HTR-8/SVneo (cell line): ENCODE measurements around the gene SPEG.
A peak's percentile ranks its signal among the peaks of the same experiment; 100 is the strongest.
"Not testable (repeated sequence)": the region's sequence is repeated elsewhere in the genome, so short reads cannot be mapped to it uniquely, and the experiment has no call there.

ENCODE experiments used
- DNase-seq: peaks from one replicate; pipeline ENCODE4 v3.0.0; 2011; ENCODE audit warnings: low spot score, mixed read lengths; ENCODE audit not compliant: insufficient read length
- FAIRE-seq: peaks from 2 replicates; lab custom pipeline; 2011; peaks lifted over from hg19 to GRCh38; lab: Jason Lieb, UNC

SPEG gene

DNA sequence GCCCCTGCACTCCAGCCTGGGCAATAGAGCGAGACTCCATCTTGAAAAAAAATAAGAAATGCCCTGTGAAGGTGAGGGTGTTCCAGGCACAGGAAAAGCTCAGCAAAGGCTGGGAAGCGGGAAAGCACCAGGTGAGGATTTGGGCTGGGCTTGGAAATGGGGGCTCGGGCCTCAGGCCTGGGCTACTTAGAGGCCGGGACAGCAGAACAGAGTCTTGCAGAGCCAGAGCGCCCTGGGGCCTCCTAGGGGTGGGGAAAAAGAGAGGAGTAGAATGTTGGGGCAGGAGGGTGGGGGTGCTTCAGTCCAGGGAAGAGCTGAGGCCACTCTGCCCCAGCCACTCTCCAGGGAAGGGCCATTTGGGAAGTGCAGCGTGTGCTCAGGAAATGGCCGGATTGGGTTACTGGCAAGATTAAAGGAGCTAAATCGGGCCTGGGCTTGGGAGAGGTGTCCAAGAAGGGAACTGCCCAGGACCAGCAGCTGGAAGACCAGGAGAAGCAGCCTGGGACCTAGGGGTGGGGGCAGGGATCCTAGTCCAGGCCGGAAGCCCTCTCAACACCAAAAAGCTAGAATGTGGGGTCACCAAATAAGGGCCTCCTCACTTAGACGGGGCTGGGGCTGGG, 30.2 kb upstream of the SPEG start:
- FAIRE-seq (no peak), DNase-seq (no peak)

DNA sequence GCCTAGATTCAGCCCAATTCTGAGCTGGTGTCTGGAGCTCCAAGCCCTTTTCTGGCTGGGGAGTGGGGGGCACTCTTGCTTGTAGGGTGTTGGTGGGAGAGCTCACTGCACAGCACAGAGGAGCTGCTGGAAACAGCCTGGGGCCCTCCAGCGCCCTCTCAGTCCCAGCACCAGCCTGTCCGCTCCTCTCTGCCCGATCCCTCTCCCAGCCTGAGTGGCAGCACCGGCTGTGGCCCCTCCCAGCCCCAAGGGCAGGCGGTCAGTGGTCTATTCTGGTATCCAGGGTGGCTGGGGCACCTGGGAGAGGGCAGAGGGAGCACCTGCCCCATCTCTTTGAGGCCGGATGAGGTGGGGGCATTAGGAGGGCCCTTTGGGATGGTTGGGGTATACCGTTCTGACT, 29.7 kb upstream of the SPEG start:
- FAIRE-seq (no peak), DNase-seq (no peak)

DNA sequence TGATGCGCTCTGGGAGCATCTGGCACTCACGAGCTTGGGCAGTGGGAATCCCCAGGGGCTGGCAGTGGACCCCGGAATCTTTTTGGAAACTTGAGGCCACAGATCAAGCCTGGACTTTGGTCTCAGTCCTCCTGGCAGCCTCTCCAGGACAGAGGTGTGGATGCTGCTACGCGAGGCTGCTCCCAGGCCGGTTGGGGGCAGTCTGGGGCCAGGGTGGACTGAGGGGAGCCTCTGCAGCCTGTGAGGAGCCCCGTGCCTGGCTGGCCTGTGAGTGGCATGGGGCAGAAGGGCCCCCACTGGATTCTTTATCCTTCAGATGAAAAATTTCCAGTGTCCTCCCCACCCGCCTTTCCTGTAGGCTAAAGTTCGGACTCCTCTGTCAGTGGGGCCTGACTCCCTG, 29.2 kb upstream of the SPEG start:
- no peak for DNase-seq
- FAIRE-seq = no peak

DNA sequence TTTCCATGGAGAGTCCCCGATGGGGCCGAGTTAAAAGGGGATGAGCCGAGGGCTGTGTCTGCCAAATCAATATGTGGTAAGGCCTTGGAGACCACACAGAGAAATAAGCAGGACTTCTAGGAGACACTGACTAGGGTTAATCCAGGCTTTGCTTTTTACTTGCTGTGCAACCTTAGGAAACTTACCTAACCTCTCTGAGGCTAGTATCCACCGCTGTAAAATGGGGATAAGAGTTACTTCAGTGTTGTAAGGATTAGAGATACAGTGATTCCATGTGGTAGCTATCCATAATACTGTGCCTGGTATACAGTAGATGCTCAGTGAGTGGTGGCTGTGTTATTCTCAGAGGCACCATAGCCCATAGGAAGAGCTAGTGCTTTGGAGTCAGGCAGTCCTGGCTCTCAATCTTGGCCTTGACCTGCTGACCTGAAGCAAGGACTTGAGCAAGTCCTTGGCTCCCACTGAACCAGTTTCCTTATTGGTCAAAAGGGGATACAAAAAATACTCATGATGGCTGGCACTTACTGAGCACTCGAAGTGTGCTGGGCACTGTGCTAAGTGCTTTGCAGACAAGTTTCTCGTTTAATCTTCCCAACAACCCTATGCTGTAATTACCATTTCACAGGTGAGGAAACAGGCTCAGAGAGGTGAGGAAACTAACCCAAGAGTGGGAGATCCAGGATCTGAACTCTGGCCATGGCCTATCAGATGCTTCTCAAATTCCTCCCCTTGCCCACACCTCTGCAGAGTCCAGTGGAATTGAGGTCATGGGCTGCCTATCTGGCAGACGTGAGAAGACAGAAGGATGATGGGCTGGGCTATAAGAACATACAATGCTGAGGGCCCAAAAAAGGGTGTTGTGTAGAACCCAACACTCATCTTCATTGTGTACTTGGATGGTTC, 28.4 kb upstream of the SPEG start:
- FAIRE-seq (no peak), DNase-seq (no peak)

DNA sequence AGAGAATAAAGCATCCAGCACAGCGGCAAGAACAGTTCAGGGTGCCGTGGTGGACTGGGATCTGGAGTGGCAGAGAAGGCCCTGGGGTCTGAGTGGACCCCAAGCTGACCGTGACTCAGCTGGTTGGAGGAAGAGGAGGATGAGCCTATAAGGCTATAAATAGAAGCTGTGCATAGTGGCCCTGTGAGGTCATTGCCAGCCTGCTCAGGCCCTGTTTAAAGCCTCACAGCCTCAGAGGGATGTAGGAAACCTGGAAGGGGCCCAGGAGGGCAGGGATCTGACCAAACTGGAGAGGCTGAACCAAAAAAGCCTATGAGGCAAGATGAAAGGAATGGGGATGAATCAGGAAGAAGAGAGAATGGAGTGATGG, 27.8 kb upstream of the SPEG start:
- no peak for DNase-seq
- peak; percentile 31 for FAIRE-seq

DNA sequence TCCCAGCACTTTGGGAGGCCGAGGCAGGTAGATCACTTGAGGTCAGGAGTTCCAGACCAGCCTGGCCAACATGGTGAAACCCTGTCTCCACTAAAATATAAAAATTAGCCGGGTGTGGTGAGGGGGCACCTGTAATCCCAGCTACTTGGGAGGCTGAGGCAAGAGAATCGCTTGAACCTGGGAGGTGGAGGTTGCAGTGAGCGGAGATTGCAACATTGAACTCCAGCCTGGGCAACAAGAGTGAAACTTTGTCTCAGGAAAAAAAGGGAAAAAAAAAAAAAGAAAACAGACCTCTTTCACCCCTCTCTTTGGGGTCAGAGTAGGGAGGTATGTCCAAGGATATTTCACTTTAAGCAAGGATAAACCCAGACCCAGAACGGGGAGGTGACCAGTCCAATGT, 27.3 kb upstream of the SPEG start:
- not testable (repeated sequence) for DNase-seq, FAIRE-seq

DNA sequence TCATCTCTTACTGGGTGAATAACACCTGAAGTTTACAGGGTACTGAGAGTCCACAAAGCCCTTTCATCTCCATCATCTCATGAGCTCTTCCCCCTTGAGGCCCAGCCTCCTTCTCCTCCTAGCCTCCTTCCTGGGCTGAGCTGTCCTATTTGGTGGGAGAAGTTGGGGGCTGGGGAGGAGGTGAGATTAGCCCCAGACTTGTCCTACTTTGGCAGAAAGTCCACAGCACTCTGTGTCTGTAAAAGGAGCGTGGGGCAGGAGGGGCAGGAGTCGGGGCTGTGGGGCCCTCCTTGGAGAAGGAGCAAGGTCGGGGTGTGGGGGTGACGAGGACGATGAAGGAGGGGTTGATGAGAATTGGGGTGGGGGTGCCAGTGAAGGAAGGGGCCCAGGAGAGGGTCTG, 26.4 kb upstream of the SPEG start:
- FAIRE-seq = no peak
- no peak for DNase-seq

DNA sequence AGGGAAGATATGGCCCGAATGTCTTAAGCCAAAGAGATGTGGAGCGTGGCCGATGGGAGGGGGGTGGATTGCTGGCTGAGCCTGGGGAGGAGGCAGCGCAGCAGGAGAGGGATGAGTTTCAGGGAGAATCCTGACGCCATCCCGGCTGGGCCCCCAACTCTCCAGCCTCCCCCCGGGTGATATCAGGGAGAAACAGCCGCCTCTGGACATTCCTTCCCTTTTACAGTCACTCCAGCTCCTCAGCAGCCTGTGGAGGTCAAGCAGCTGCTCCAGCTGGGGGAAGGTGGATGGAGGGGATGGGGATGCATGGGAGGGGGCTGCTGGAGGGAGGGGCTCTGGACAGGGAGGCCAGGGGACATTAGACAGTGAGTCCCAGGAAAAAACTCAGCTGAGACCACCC, 26.0 kb upstream of the SPEG start:
- no peak for DNase-seq
- FAIRE-seq = no peak

DNA sequence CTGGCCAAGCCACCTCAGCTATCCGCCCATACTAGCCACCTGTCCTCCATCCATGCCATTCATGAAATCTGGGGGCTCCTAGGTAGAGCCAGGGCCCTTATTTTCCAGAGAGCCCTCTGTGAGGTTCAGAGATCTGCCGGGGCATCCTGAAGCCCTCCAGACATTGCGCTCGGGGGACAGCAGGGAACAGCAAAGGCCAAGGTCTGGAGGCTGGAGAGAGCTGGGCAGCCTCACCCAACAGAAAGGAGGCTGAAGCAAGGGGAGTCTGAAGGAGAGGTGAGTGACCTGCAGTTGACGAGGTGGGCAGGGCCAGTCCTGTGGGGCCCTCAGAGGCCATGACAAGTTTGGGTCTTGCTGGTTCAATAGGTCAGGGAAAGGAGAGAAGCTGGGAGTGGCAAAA, 25.0 kb upstream of the SPEG start:
- FAIRE-seq = no peak
- no peak for DNase-seq

DNA sequence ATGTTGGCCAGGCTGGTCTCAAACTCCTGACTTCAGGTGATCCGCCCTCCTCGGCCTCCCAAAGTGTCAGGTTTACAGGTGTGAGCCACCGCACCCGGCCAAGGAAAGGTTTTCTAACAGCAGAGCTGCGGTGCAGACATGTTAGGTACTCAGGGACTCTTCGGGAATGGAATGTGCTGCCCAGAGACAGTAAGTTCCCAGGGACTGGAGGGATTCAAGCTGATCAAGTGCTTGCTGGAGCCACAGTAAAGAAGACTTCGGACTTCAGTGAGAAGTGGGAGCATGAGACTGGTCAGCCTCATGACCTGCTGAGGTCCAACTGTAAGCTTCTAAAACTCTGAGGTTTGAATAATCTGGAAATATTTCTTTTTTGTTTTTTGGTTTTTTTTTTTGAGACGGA, 24.3 kb upstream of the SPEG start:
- DNase-seq = no peak

DNA sequence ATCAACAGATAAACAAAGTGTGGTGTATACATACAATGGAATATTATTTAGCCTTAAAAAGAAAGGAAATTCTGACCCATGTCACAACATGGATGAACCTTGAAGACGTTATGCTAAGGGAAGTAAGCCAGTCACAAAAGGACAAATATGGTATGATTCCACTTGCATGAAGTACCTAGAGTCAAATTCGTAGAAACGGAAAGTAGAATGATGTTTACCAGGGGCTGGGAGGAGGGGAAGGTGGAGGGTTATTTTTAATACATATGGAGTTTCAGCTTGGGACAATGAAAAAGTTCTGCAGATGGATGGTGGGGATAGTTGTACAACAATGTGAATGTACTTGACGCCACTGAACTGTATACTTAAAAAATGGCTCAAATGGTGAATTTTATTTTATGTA, 19.8 kb upstream of the SPEG start:
- DNase-seq (no peak), FAIRE-seq (no peak)

More for the DNA sequence above, 24.3 kb upstream of the SPEG start:
- no peak for FAIRE-seq

DNA sequence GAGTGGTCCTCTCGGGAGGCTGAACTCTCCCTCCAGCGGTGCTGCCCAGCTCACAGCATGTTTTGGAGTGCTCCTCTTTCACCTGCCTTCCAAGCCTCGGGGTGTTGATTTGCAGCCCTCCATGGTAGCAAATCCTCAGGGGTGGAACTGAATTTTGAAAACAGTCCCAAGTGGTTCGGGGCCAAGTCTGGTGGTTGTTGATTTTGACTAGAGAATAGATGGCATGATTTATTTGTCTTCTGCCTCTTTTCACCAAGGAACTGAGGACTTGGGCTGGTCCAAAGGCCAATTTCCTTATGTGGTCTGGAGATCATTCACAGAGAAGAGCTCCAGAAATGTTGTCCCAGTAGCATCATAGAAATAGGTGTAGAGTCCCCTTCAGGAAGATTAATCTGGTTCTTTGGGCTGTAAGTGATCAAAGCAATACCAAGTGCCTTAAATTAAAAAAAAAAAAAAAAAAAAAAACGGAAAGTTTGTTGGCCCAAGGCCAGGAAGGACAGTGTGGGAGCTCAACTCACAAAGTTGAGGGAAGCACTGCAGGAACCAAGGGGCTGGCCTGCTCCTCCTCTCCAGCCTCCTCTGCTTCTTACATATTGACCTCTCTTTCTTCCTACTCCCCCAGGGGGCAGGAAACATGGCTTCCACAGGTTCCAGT, 18.9 kb upstream of the SPEG start:
- DNase-seq = no peak
- no peak for FAIRE-seq

DNA sequence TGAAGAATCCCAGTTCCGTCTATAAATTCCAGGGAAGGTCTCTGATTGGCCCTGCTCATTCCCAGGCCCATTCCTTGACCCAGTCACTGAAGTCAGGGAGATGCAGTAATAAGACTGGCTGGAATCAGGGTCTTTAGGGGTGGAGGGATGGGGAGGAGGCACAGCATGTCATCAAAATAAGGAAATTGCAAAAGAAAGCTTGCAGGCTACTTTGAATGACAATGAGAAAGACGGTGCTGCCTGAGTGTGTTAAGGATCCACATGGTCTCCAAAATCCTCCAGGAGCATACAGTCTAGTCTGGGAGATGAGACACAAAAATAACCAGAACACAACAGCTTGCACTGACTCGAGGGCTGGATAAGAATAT, 18.4 kb upstream of the SPEG start:
- DNase-seq (no peak), FAIRE-seq (no peak)

DNA sequence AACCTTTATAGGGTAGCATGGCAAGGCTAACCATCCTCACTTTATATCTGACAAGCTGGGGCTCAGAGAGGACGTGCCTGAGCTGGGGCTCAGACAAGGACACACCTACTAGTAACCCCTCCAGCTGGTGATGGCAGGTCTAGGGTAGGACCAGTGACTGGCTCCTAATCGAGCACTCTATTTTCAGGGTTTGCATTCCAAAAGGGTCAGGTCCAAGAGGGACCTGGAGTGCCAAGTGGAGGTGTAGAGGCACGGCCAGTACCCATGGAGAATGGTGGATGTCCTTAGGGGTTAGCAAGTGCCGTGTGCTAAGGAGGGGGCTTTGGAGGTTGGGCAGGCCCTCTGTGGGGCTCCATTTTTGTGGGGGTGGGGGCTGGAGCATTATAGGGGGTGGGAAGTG, 17.7 kb upstream of the SPEG start:
- DNase-seq = no peak
- no peak for FAIRE-seq

DNA sequence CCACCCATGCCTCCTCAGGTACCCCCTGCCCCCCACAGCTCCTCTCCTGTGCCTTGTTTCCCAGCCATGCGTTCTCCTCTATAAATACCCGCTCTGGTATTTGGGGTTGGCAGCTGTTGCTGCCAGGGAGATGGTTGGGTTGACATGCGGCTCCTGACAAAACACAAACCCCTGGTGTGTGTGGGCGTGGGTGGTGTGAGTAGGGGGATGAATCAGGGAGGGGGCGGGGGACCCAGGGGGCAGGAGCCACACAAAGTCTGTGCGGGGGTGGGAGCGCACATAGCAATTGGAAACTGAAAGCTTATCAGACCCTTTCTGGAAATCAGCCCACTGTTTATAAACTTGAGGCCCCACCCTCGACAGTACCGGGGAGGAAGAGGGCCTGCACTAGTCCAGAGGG, 17.3 kb upstream of the SPEG start:
- no peak for FAIRE-seq
- no peak for DNase-seq

DNA sequence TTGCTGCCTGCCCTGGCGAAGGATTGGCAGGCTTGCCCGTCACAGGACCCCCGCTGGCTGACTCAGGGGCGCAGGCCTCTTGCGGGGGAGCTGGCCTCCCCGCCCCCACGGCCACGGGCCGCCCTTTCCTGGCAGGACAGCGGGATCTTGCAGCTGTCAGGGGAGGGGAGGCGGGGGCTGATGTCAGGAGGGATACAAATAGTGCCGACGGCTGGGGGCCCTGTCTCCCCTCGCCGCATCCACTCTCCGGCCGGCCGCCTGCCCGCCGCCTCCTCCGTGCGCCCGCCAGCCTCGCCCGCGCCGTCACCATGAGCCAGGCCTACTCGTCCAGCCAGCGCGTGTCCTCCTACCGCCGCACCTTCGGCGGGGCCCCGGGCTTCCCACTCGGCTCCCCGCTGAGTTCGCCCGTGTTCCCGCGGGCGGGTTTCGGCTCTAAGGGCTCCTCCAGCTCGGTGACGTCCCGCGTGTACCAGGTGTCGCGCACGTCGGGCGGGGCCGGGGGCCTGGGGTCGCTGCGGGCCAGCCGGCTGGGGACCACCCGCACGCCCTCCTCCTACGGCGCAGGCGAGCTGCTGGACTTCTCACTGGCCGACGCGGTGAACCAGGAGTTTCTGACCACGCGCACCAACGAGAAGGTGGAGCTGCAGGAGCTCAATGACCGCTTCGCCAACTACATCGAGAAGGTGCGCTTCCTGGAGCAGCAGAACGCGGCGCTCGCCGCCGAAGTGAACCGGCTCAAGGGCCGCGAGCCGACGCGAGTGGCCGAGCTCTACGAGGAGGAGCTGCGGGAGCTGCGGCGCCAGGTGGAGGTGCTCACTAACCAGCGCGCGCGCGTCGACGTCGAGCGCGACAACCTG, 16.3 kb upstream of the SPEG start, which contains the start of gene DES:
DES (plus strand) TSS at position 223 of the 857 bp plus-strand sequence; CDS start at position 309, 86 bp downstream.
- DNase-seq = no peak
- FAIRE-seq = no peak

DNA sequence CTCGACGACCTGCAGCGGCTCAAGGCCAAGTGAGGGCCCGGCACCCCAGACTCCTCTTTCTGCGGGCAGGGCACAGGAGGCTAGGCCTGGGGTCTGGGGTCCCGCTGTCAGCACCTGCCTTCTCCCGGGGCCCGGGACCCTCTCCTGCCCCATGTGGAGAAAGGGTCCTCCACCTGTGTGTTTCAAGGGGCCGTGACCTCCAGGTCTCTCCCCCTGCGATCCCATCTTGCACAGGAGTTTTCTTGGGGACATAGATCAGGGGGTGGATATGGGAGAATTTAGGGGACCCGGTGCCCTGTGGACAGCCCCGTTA, 15.7 kb upstream of the SPEG start:
- no peak for DNase-seq

DNA sequence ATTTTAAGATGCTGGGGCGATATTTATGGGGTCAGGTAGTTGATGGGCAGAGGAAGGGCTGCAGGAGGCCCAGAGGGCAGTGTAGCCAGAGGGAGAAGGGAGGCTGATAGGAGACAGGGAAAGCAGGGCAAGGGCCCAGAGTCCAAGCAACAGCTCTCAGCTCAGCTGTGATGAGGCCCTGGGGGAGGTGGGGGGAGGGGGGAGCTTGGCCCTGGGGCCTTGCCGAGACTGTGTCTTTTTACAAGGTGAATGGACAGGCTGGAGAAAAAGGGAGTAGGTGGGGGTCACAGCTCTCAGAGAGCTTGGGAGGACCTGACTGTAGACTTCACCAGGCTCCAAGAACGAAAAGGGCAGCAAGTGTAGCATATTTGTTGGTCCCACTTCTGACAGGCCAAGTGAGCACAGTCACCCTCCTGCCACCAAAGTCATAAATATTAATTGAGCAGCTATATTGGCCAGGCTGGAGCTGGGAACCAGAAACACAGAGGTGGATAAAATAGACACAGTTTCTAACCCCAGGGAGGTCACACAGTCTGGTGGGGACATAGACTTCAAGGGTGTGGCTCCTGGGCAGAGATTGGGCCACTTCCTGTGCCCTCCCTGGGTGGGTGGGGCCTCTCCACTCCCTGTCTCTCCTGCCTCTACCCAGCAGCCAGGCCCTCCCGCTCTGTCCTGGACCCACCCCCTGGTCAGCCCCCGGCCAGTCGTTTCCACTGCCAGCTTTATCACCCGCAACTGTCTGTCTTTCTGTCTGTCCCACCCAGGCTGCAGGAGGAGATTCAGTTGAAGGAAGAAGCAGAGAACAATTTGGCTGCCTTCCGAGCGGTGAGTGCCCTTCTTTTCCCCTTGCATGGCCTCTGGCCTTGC, 15.1 kb upstream of the SPEG start:
- no peak for FAIRE-seq
- no peak for DNase-seq

More for the DNA sequence above, 15.7 kb upstream of the SPEG start:
- no peak for FAIRE-seq

DNA sequence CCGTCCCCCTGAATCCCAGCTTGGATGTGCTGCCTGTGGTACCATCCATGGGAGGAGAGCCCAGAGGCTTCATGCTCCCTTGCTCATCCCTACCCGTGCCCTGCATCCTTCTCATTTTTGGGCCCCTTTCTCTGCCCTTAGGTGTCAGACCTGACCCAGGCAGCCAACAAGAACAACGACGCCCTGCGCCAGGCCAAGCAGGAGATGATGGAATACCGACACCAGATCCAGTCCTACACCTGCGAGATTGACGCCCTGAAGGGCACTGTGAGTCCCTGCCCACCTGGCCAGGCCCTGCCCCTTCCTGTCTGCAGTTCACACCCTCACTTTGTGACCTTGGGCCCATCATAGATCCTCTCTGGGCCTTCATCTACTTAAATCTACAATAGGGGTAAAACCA, 14.0 kb upstream of the SPEG start:
- DNase-seq (no peak), FAIRE-seq (no peak)

DNA sequence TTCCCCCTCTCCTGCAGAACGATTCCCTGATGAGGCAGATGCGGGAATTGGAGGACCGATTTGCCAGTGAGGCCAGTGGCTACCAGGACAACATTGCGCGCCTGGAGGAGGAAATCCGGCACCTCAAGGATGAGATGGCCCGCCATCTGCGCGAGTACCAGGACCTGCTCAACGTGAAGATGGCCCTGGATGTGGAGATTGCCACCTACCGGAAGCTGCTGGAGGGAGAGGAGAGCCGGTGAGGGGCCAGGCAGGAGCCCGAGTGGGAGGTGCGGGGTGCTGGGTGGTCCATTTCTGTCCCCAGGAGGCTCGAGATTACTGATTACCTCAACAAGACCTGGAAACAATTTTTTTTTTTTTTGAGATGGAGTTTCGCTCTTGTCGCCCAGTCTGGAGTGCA, 13.3 kb upstream of the SPEG start:
- DNase-seq = no peak
- no peak for FAIRE-seq
